GM19193 (cell line): ENCODE data around the gene PROKR2.

ENCODE experiments used
- POLR2A ChIP-seq: IDR thresholded peaks from 4 replicates; pipeline ENCODE4 v1.6.1; 2011; ENCODE audit not compliant: insufficient read depth, insufficient read length; ENCODE audit errors: extremely low read depth

The PROKR2 gene

GRCh38 chr20:5315807-5316187, 957 bp downstream of the PROKR2 start:
- no peak for TF ChIP-seq POLR2A

GRCh38 chr20:5313916-5314315, 2.8 kb downstream of the PROKR2 start:
- TF ChIP-seq POLR2A = no peak

GRCh38 chr20:5312518-5312917, 4.2 kb downstream of the PROKR2 start:
- no peak for TF ChIP-seq POLR2A

- TF ChIP-seq POLR2A = no peak
Measured at GRCh38 chr20:5309971-5310370, 6.8 kb downstream of the PROKR2 start.

GRCh38 chr20:5298811-5299210, 17.9 kb downstream of the PROKR2 start:
- no peak for TF ChIP-seq POLR2A

GRCh38 chr20:5297280-5298004, 19.3 kb downstream of the PROKR2 start:
- no peak for TF ChIP-seq POLR2A

- no peak for TF ChIP-seq POLR2A
Measured at GRCh38 chr20:5290596-5290995, 26.2 kb downstream of the PROKR2 start.

- TF ChIP-seq POLR2A = no peak
Measured at GRCh38 chr20:5282561-5282960, 34.2 kb downstream of the PROKR2 start.

GRCh38 chr20:5279661-5280060, 37.1 kb downstream of the PROKR2 start:
- no peak for TF ChIP-seq POLR2A

- no peak for TF ChIP-seq POLR2A
Measured at GRCh38 chr20:5272268-5272667, 44.5 kb downstream of the PROKR2 start.

GRCh38 chr20:5270603-5271002, 46.2 kb downstream of the PROKR2 start:
- TF ChIP-seq POLR2A = no peak

GRCh38 chr20:5268449-5268848, 48.3 kb downstream of the PROKR2 start:
- TF ChIP-seq POLR2A = no peak

GRCh38 chr20:5267092-5267491, 49.7 kb downstream of the PROKR2 start:
- TF ChIP-seq POLR2A = no peak
